Measurements from ENCODE around the gene KRTAP12-2. TPM values are rescaled to one million over a fixed set of nuclear protein-coding genes. Genes with fewer than 3 reads are reported as not detected.
"Not testable (repeated sequence)": the region's sequence is repeated elsewhere in the genome, so short reads cannot be mapped to it uniquely, and the experiment has no call there.

Gene KRTAP12-2
- total RNA-seq, 2 donors from 2014 or later, result not detected

GRCh38 chr21:44643741-44644310 lies 22.9 kb downstream of the KRTAP12-2 start:
- DNase-seq (ENCODE audit: low spot score), result no peak

DNA sequence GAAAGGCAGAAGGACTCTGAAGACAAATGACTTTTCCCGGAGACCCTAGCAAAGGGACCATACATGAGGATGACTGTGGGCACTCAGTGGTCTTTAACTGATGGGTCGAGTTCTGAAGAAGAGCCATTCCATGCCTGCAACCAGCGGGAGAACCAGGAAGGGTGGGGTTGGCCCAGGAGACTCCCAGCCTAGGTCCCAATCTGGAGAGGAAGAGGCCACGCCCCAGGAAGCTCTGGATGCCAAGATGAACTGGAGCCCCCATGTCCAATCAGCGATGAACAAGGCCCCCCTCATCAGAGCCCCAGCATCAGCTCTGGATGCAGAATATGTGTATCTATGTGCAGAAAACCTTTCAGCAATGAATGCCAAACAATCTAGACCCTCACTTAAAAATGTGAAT lies 26.0 kb downstream of the KRTAP12-2 start:
- no peak for ATAC-seq (ENCODE audit: insufficient number of reproducible peaks, low FRiP score, low read depth)
- TF ChIP-seq, protein P1, sequence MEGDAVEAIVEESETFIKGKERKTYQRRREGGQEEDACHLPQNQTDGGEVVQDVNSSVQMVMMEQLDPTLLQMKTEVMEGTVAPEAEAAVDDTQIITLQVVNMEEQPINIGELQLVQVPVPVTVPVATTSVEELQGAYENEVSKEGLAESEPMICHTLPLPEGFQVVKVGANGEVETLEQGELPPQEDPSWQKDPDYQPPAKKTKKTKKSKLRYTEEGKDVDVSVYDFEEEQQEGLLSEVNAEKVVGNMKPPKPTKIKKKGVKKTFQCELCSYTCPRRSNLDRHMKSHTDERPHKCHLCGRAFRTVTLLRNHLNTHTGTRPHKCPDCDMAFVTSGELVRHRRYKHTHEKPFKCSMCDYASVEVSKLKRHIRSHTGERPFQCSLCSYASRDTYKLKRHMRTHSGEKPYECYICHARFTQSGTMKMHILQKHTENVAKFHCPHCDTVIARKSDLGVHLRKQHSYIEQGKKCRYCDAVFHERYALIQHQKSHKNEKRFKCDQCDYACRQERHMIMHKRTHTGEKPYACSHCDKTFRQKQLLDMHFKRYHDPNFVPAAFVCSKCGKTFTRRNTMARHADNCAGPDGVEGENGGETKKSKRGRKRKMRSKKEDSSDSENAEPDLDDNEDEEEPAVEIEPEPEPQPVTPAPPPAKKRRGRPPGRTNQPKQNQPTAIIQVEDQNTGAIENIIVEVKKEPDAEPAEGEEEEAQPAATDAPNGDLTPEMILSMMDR (IDR thresholded peaks at IDR 0.05), result no peak

More at GRCh38 chr21:44643741-44644310, 22.9 kb downstream of the KRTAP12-2 start:
- Histone ChIP-seq H3K27me3 (replicated peaks; ENCODE audit: insufficient read depth) (no peaks in the 10 kb centered on the region), H3K27ac (no peak overlapping the region), H3K9me3 (no peaks in the 10 kb centered on the region), H3K36me3 (no peaks in the 10 kb centered on the region), H3K4me3 (no peak overlapping the region), H3K4me1 (ENCODE audit: control insufficient read depth in 1 of 2, low read depth in 2 of 2) (no peaks in the 10 kb centered on the region)
- no peak for ATAC-seq (ENCODE audit: insufficient number of reproducible peaks, low FRiP score, low read depth)
- TF ChIP-seq, protein P1 (IDR thresholded peaks at IDR 0.05), result no peak

DNA sequence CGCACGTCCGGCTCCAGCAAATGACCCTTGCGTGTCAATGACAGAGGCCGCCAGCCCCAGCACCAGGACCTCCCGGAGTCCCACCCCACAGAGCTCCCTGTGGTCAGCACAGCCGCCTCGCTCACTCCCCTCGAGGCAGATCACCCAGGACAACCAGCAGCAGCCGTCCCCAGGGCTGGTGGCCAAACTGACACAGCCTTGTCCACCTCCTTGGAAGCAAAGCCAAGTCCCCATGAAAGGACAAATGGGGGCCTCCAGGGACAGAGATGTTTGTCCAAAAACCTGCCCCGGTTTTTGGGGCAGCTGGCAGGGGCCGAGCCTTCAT lies 27.4 kb downstream of the KRTAP12-2 start:
- H3K36me3 ChIP-seq, result no peaks in the 10 kb centered on the region
- H3K27me3 ChIP-seq (replicated peaks; ENCODE audit: insufficient read depth), result no peaks in the 10 kb centered on the region
- no peak for ATAC-seq (ENCODE audit: insufficient number of reproducible peaks, low FRiP score, low read depth)
- DNase-seq (ENCODE audit: low spot score), result no peak
- no peak overlapping the region for H3K4me3 ChIP-seq
- no peak overlapping the region for H3K27ac ChIP-seq
- no peaks in the 10 kb centered on the region for H3K4me1 ChIP-seq (ENCODE audit: control insufficient read depth in 1 of 2, low read depth in 2 of 2)
- TF ChIP-seq, protein P1 (IDR thresholded peaks at IDR 0.05), result no peak
- no peaks in the 10 kb centered on the region for H3K9me3 ChIP-seq

More for the DNA sequence above, 26.0 kb downstream of the KRTAP12-2 start:
- Histone ChIP-seq H3K36me3 (no peaks in the 10 kb centered on the region), H3K27me3 (replicated peaks; ENCODE audit: insufficient read depth) (no peaks in the 10 kb centered on the region), H3K27ac (no peak overlapping the region), H3K9me3 (no peaks in the 10 kb centered on the region), H3K4me1 (ENCODE audit: control insufficient read depth in 1 of 2, low read depth in 2 of 2) (no peaks in the 10 kb centered on the region), H3K4me3 (no peak overlapping the region)
- DNase-seq (ENCODE audit: low spot score), result no peak

GRCh38 chr21:44638506-44639330 lies 28.0 kb downstream of the KRTAP12-2 start:
- not testable (repeated sequence) for H3K36me3 ChIP-seq; H3K27ac ChIP-seq; H3K9me3 ChIP-seq; H3K4me3 ChIP-seq; H3K4me1 ChIP-seq (ENCODE audit: control insufficient read depth in 1 of 2, low read depth in 2 of 2); DNase-seq (ENCODE audit: low spot score); ATAC-seq (ENCODE audit: insufficient number of reproducible peaks, low FRiP score, low read depth); H3K27me3 ChIP-seq (replicated peaks; ENCODE audit: insufficient read depth)

- not testable (repeated sequence) for ATAC-seq (ENCODE audit: insufficient number of reproducible peaks, low FRiP score, low read depth); DNase-seq (ENCODE audit: low spot score); H3K27me3 ChIP-seq (replicated peaks; ENCODE audit: insufficient read depth)
Measured at GRCh38 chr21:44637851-44638348, 28.8 kb downstream of the KRTAP12-2 start.

GRCh38 chr21:44637018-44637850 lies 29.5 kb downstream of the KRTAP12-2 start, which contains the start of gene KRTAP10-10:
Gene KRTAP10-10, plus strand, starts transcription at chr21:44637356. Its CDS starts 62 bp downstream, at chr21:44637418.
- Histone ChIP-seq H3K4me1 (ENCODE audit: control insufficient read depth in 1 of 2, low read depth in 2 of 2) (no peaks in the 10 kb centered on the region), H3K9me3 (peaks cover 5% of the 10 kb centered on the region), H3K4me3 (no peak within 1 kb of the TSS), H3K27ac (no peak within 1 kb of the TSS), H3K27me3 (replicated peaks; ENCODE audit: insufficient read depth) (no peaks in the 10 kb centered on the region), H3K36me3 (no peaks in the 10 kb centered on the region)
- DNase-seq (ENCODE audit: low spot score) (no peak), ATAC-seq (ENCODE audit: insufficient number of reproducible peaks, low FRiP score, low read depth) (no peak)
- TF ChIP-seq, protein P1 (IDR thresholded peaks at IDR 0.05), result no peak

More at GRCh38 chr21:44637851-44638348, 28.8 kb downstream of the KRTAP12-2 start:
- H3K36me3 ChIP-seq; H3K4me3 ChIP-seq; H3K27ac ChIP-seq; H3K9me3 ChIP-seq; H3K4me1 ChIP-seq (ENCODE audit: control insufficient read depth in 1 of 2, low read depth in 2 of 2): not testable (repeated sequence)
